H1 (cell line): Measurements from ENCODE around the gene NDUFAF8. TPM values are rescaled to one million over a fixed set of nuclear protein-coding genes. Genes with fewer than 3 reads are reported as not detected.

Source experiments
- CTCF ChIA-PET: fragments of 300-600 bp; sonication (Branson Sonifier 250); formaldehyde crosslinking; loops from one replicate; lab custom pipeline; 2021; ENCODE audit not compliant: partially characterized antibody; lab: Charles Lee
- POLR2A ChIA-PET: fragments of 300-600 bp; sonication (Branson Sonifier 250); formaldehyde crosslinking; loops from one replicate; lab custom pipeline; 2021; ENCODE audit warnings: inconsistent platforms; ENCODE audit not compliant: partially characterized antibody; lab: Charles Lee
- DNase-seq, 2 experiments: peaks; one replicate each; pipeline versions ENCODE4 v3.0.0 to v3.0.0-alpha.2; 2010 to 2022; ENCODE audit warnings: low spot score in 2 of 2, low read depth in 1 of 2, mixed read lengths in 1 of 2
- FAIRE-seq: peaks from 2 replicates; lab custom pipeline; 2011; peaks lifted over from hg19 to GRCh38; lab: Jason Lieb, UNC
- H2AFZ ChIP-seq: 2 replicates; pipeline ENCODE4 v1.8.1; 2012; ENCODE audit warnings: low read length, inconsistent platforms
- H2AK5ac ChIP-seq: 2 replicates; pipeline ENCODE4 v1.6.1; 2013; ENCODE audit warnings: low read depth, low read length
- H2BK120ac ChIP-seq: replicated peaks from 2 replicates; pipeline ENCODE3; 2013; ENCODE audit warnings: low read depth, low read length, inconsistent platforms
- H2BK12ac ChIP-seq: 2 replicates; pipeline ENCODE4 v1.6.1; 2013; ENCODE audit warnings: low read depth, low read length
- H2BK15ac ChIP-seq: 2 replicates; pipeline ENCODE4 v1.6.1; 2013; ENCODE audit warnings: low read length
- H2BK20ac ChIP-seq: 2 replicates; pipeline ENCODE4 v1.6.1; 2013; ENCODE audit warnings: low read length
- H2BK5ac ChIP-seq: 2 replicates; pipeline ENCODE4 v1.6.1; 2013; ENCODE audit warnings: low read depth, low read length
- H3K14ac ChIP-seq: 2 replicates; pipeline ENCODE4 v1.6.1; 2013; ENCODE audit warnings: inconsistent platforms; ENCODE audit not compliant: insufficient read length
- H3K18ac ChIP-seq: 2 replicates; pipeline ENCODE4 v1.6.1; 2013; ENCODE audit warnings: low read length; ENCODE audit errors: extremely low read depth
- H3K23ac ChIP-seq: 2 replicates; pipeline ENCODE4 v1.6.1; 2013; ENCODE audit warnings: inconsistent platforms; ENCODE audit not compliant: insufficient read length
- H3K23me2 ChIP-seq: 2 replicates; pipeline ENCODE4 v1.6.1; 2013; ENCODE audit warnings: low read depth, low read length
- H3K27ac ChIP-seq: 2 replicates; pipeline ENCODE4 v1.6.1; 2011; ENCODE audit warnings: low read depth, low read length, inconsistent platforms
- H3K27me3 ChIP-seq, 4 experiments: replicated peaks in 1 of 4; 1 replicate in 1 of 4; 2 replicates in 3 of 4; pipeline versions ENCODE4 v1.6.1 to v1.8.1; 2011 to 2013; ENCODE audit warnings: low read length in 3 of 4, mild to moderate bottlenecking in 3 of 4, inconsistent platforms in 2 of 4, mixed read lengths in 2 of 4, moderate library complexity in 1 of 4; ENCODE audit not compliant: control insufficient read depth in 3 of 4, insufficient read depth in 3 of 4; ENCODE audit errors: extremely low read depth in 1 of 4
- H3K36me3 ChIP-seq, 4 experiments: 2 replicates each; pipeline versions ENCODE4 v1.6.1 to v1.8.1; 2011 to 2013; ENCODE audit warnings: mild to moderate bottlenecking in 4 of 4, low read length in 3 of 4, moderate library complexity in 2 of 4, control low read depth in 1 of 4, inconsistent platforms in 1 of 4; ENCODE audit not compliant: insufficient read depth in 4 of 4, control insufficient read depth in 2 of 4
- H3K4ac ChIP-seq: replicated peaks from 2 replicates; pipeline ENCODE3; 2013; ENCODE audit warnings: low read length, low read depth, mixed read lengths, inconsistent platforms; ENCODE audit not compliant: insufficient read length
- H3K4me1 ChIP-seq, 4 experiments: replicated peaks in 1 of 4; 1 replicate in 1 of 4; 2 replicates in 3 of 4; pipeline versions ENCODE4 v1.6.1 to v1.8.1; 2011 to 2013; ENCODE audit warnings: low read length in 3 of 4, inconsistent platforms in 2 of 4, mixed read lengths in 1 of 4; ENCODE audit not compliant: insufficient read depth in 4 of 4, control insufficient read depth in 3 of 4
- H3K4me2 ChIP-seq, 2 experiments: 2 replicates each; pipeline versions ENCODE4 v1.6.1 to v1.8.1; 2011 to 2013; ENCODE audit warnings: low read depth in 2 of 2, low read length in 2 of 2, control low read depth in 1 of 2, inconsistent platforms in 1 of 2, mild to moderate bottlenecking in 1 of 2; ENCODE audit not compliant: insufficient read depth in 1 of 2
- H3K4me3 ChIP-seq, 4 experiments: fragments of 200-600, 300-600 bp in 1 of 4; sonication (generic), shearing (Covaris generic), sonication (Bioruptor Twin) in 1 of 4; 2 replicates each; pipeline versions ENCODE4 v1.5.1 to v1.8.1; 2011 to 2016; ENCODE audit warnings: low read length in 4 of 4, low read depth in 3 of 4, control low read depth in 2 of 4, inconsistent platforms in 2 of 4, mild to moderate bottlenecking in 2 of 4, mixed read lengths in 1 of 4, moderate library complexity in 1 of 4; ENCODE audit not compliant: insufficient read depth in 2 of 4; ENCODE audit errors: extremely low read depth in 1 of 4
- H3K56ac ChIP-seq: replicated peaks from 2 replicates; pipeline ENCODE3; 2013; ENCODE audit warnings: low read depth, mild to moderate bottlenecking, mixed read lengths, low read length, inconsistent platforms; ENCODE audit not compliant: insufficient read length
- H3K79me1 ChIP-seq: 2 replicates; pipeline ENCODE4 v1.6.1; 2013; ENCODE audit warnings: low read depth, low read length, control low read depth
- H3K79me2 ChIP-seq, 2 experiments: 2 replicates each; pipeline versions ENCODE4 v1.6.1 to v1.8.1; 2012 to 2013; ENCODE audit warnings: low read length in 2 of 2, mild to moderate bottlenecking in 2 of 2, inconsistent platforms in 1 of 2; ENCODE audit not compliant: insufficient read depth in 2 of 2, control insufficient read depth in 1 of 2
- H3K9ac ChIP-seq, 4 experiments: replicated peaks in 1 of 4; 1 replicate in 1 of 4; 2 replicates in 3 of 4; pipeline versions ENCODE4 v1.6.1 to v1.8.1; 2011 to 2013; ENCODE audit warnings: low read depth in 3 of 4, low read length in 3 of 4, control low read depth in 2 of 4, mild to moderate bottlenecking in 2 of 4, moderate library complexity in 2 of 4, inconsistent platforms in 1 of 4; ENCODE audit errors: extremely low read depth in 1 of 4
- H3K9me3 ChIP-seq, 2 experiments: 2 replicates each; pipeline versions ENCODE4 v1.6.1 to v1.8.1; 2012 to 2013; ENCODE audit warnings: mild to moderate bottlenecking in 2 of 2, moderate library complexity in 2 of 2, control low read depth in 1 of 2, inconsistent platforms in 1 of 2, low read depth in 1 of 2, low read length in 1 of 2, mixed read lengths in 1 of 2; ENCODE audit not compliant: insufficient read depth in 2 of 2
- H4K20me1 ChIP-seq, 2 experiments: replicated peaks in 1 of 2; 2 replicates each; pipeline versions ENCODE3 to v1.8.1; 2011 to 2013; ENCODE audit warnings: inconsistent platforms in 2 of 2, low read length in 2 of 2, mild to moderate bottlenecking in 1 of 2; ENCODE audit not compliant: insufficient read depth in 2 of 2, control insufficient read depth in 1 of 2
- H4K5ac ChIP-seq: 2 replicates; pipeline ENCODE4 v1.6.1; 2013; ENCODE audit warnings: low read length, low read depth, mixed read lengths, inconsistent platforms; ENCODE audit not compliant: insufficient read length
- H4K8ac ChIP-seq: 2 replicates; pipeline ENCODE4 v1.8.0; 2013; ENCODE audit warnings: mild to moderate bottlenecking, moderate library complexity, low read length, inconsistent platforms; ENCODE audit not compliant: insufficient read depth; ENCODE audit errors: extremely low read depth
- H4K91ac ChIP-seq: replicated peaks from 2 replicates; pipeline ENCODE3; 2013; ENCODE audit warnings: low read length, mixed read lengths, inconsistent platforms; ENCODE audit not compliant: insufficient read length
- CTBP2 ChIP-seq: IDR thresholded peaks from 2 replicates; pipeline ENCODE4 v1.7.0; 2011; ENCODE audit warnings: borderline replicate concordance, mild to moderate bottlenecking, moderate library complexity, mixed read lengths, low read length; ENCODE audit not compliant: insufficient read depth, insufficient read length
- TEAD4 ChIP-seq: IDR thresholded peaks from 2 replicates; pipeline ENCODE4 v1.6.1; 2012; ENCODE audit warnings: low read depth, low read length, inconsistent platforms, mixed read lengths
- WGBS, 2 experiments: shearing (Covaris generic) in 1 of 2; methylation state at CpG; one replicate each; pipeline versions ENCODE4 v1.1.6 to v1.1.7; 2013 to 2015; ENCODE audit warnings: low lambda C conversion rate in 2 of 2, mixed read lengths in 2 of 2, inconsistent platforms in 1 of 2, low coverage in 1 of 2, missing lambda C conversion rate in 1 of 2; ENCODE audit not compliant: insufficient replicate concordance in 2 of 2, insufficient coverage in 1 of 2, insufficient read length in 1 of 2; ENCODE audit errors: extremely low coverage in 1 of 2, missing lambda C conversion rate in 1 of 2; 5-methylcytosine and 5-hydroxymethylcytosine counted together
- polyA plus RNA-seq, 7 experiments: library from polyadenylated mRNA; depleted of rRNA in 3 of 7; stranded (reverse) in 5 of 7; unstranded in 2 of 7; fragments of >200 nt in 5 of 7; fragments of 200-250 nt in 2 of 7; gene quantifications; 1 replicate in 5 of 7; 2 replicates in 1 of 7; 4 replicates in 1 of 7; pipeline versions ENCODE4 v1.2.1 to v1.2.3, GENCODE V29; 2011 to 2013; ENCODE audit warnings: missing spikeins in 2 of 7, mixed read lengths in 2 of 7
- total RNA-seq: library from RNA; stranded (reverse); fragmentation: NEBNext Ultra II Directional; extraction: Animal tissue kit (Norgen Biotek cat#: 25700); gene quantifications from 2 replicates; pipeline ENCODE4 v1.2.1, GENCODE V29; 2021
- TF ChIP-seq, protein P1 (sequence below): IDR thresholded peaks from 2 replicates; pipeline ENCODE4 v1.6.1; 2011; ENCODE audit warnings: low read depth, mild to moderate bottlenecking, low read length; ENCODE audit not compliant: insufficient read depth

Gene NDUFAF8
- total and polyA plus RNA-seq, 2 of the 8 experiments (the other 6 are each of a cell fraction or from before 2014, with no cell fraction given), result 48.9 to 91.1 TPM

DNA sequence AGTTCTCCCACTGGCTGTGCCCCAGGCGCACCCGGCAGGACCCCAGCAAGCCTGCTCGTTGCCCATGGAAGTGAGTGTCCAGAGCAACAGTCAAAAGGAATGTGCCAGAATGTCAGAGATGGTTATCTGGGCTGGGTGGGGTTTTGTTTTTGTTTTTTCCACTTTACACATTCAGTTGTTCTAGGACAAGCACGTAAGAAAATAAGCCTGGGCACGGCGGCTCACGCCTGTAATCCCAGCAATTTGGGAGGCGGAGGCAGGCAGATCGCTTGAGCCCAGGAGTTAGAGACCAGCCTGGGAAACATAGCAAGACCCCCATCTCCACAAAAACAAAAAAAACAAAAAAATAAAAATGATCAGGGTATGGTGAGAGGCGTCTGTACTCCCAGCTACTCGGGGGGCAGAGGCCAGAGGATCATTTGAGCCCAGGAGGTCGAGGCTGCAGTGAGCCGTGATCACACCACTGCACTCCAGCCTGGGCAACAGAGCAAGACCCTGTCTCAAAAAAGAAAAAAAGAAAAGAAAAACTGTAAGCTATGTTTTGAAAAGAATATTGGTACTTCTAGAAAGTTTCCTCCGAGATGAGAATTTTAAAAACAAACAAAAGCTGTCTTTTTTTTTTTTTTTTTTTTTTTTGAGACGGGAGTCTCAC lies 8.3 kb downstream of the NDUFAF8 start:
- ChIA-PET CTCF (interaction anchor here (0.7 to 1.6 kb wide), 4 partner anchors 20 to 161 kb away, joined by 3 to 4 read pairs (median 3); no protein-coding TSS in a partner anchor), POLR2A (interaction anchor here (0.7 to 2.5 kb wide), 6 partner anchors 8 to 271 kb away, joined by 3 to 6 read pairs (median 4); partner anchors contain the start of genes CEP131, NDUFAF8 and TEPSIN)
- H3K4me1 ChIP-seq, result peaks cover 0 to 6% (median 3%) of the 10 kb centered on the region in 4 experiments; a peak in 2 of 7 replicates
- H2BK20ac ChIP-seq, result no peak overlapping the region
- H2BK12ac ChIP-seq, result no peak overlapping the region
- H2BK15ac ChIP-seq, result no peak overlapping the region
- H3K14ac ChIP-seq, result no peak overlapping the region
- FAIRE-seq, result no peak
- H2AFZ ChIP-seq, result no peak overlapping the region
- H4K20me1 ChIP-seq, result peaks cover 4 to 12% of the 10 kb centered on the region in 2 experiments
- H3K27me3 ChIP-seq, result no peaks in the 10 kb centered on the region
- no peaks in the 10 kb centered on the region; a peak in 1 of 8 replicates for H3K36me3 ChIP-seq
- H3K18ac ChIP-seq, result no peak overlapping the region
- no peaks in the 10 kb centered on the region for H3K79me2 ChIP-seq
- no peaks in the 10 kb centered on the region for H3K9me3 ChIP-seq
- no peaks in the 10 kb centered on the region for H3K79me1 ChIP-seq
- no peaks in the 10 kb centered on the region; the same call in 1 of the 2 replicates for H3K23me2 ChIP-seq
- no peak overlapping the region for H2BK5ac ChIP-seq
- H3K9ac ChIP-seq, result no peak overlapping the region; a peak in 2 of 7 replicates
- H3K4ac ChIP-seq, result no peak overlapping the region
- no peak overlapping the region for H3K23ac ChIP-seq
- H3K56ac ChIP-seq, result no peak overlapping the region
- H3K4me2 ChIP-seq, result no peak overlapping the region
- H2BK120ac ChIP-seq, result no peak overlapping the region
- no peak overlapping the region for H4K8ac ChIP-seq
- H2AK5ac ChIP-seq, result no peak overlapping the region
- H3K27ac ChIP-seq, result no peak overlapping the region
- WGBS, 2 experiments, result 86% methylated on average over 14 of the region's 15 CpGs; no CpG with 5 or more reads in 1 of the 2 experiments
- no peak overlapping the region for H3K4me3 ChIP-seq
- no peak overlapping the region for H4K5ac ChIP-seq
- H4K91ac ChIP-seq, result no peak overlapping the region
- DNase-seq, result no peak
- TF ChIP-seq TEAD4 (no peak), CTBP2 (no peak)
- TF ChIP-seq, protein P1, sequence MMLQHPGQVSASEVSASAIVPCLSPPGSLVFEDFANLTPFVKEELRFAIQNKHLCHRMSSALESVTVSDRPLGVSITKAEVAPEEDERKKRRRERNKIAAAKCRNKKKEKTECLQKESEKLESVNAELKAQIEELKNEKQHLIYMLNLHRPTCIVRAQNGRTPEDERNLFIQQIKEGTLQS, result no peak
